GM18870 (cell line): ENCODE measurements around the gene TXNRD2.
"Not testable (repeated sequence)": the region's sequence is repeated elsewhere in the genome, so short reads cannot be mapped to it uniquely, and the experiment has no call there.

Source experiments
- ATAC-seq: cut with Tn5 transposase; IDR thresholded peaks from one replicate; pipeline ENCODE4 v1.9.1; 2021; ENCODE audit warnings: moderate library complexity; ENCODE audit not compliant: unreplicated experiment

TXNRD2 gene

GRCh38 chr22:19890502-19891316, 50.9 kb downstream of the TXNRD2 start:
- ATAC-seq = no peak

GRCh38 chr22:19889951-19890350, 51.7 kb downstream of the TXNRD2 start:
- ATAC-seq = no peak

GRCh38 chr22:19888131-19888746, 53.4 kb downstream of the TXNRD2 start:
- no peak for ATAC-seq

GRCh38 chr22:19887256-19887985, 54.2 kb downstream of the TXNRD2 start:
- no peak for ATAC-seq

GRCh38 chr22:19886605-19887255, 54.9 kb downstream of the TXNRD2 start:
- no peak for ATAC-seq

GRCh38 chr22:19885841-19886592, 55.6 kb downstream of the TXNRD2 start:
- ATAC-seq = no peak

- ATAC-seq = no peak
Measured at GRCh38 chr22:19884954-19885751, 56.5 kb downstream of the TXNRD2 start.

GRCh38 chr22:19884161-19884953, 57.3 kb downstream of the TXNRD2 start:
- ATAC-seq = no peak

GRCh38 chr22:19883446-19883845, 58.2 kb downstream of the TXNRD2 start:
- ATAC-seq = not testable (repeated sequence)

GRCh38 chr22:19882446-19883381, 58.9 kb downstream of the TXNRD2 start:
- ATAC-seq = no peak

GRCh38 chr22:19880786-19881569, 60.6 kb downstream of the TXNRD2 start:
- no peak for ATAC-seq

- no peak for ATAC-seq
Measured at GRCh38 chr22:19879992-19880785, 61.4 kb downstream of the TXNRD2 start.

GRCh38 chr22:19879643-19879991, 62.0 kb downstream of the TXNRD2 start:
- ATAC-seq = no peak

- no peak for ATAC-seq
Measured at GRCh38 chr22:19879246-19879570, 62.4 kb downstream of the TXNRD2 start.

GRCh38 chr22:19878461-19879245, 63.0 kb downstream of the TXNRD2 start:
- no peak for ATAC-seq
